Glutamatergic neuron (in vitro differentiated cells): Measurements from ENCODE around the gene FAM114A1. TPM values are rescaled to one million over a fixed set of nuclear protein-coding genes. Genes with fewer than 3 reads are reported as not detected.

Experiments
- DNase-seq: peaks from one replicate; pipeline ENCODE4 v3.0.0; 2022
- H3K27ac Mint-ChIP-seq: one replicate; pipeline ENCODE4 v1.8.0; 2020; ENCODE audit warnings: mild to moderate bottlenecking, mixed read lengths, inconsistent platforms; ENCODE audit not compliant: unreplicated experiment
- H3K27me3 Mint-ChIP-seq: one replicate; pipeline ENCODE4 v1.8.0; 2020; ENCODE audit warnings: mild to moderate bottlenecking, moderate library complexity, mixed read lengths, inconsistent platforms; ENCODE audit not compliant: unreplicated experiment
- H3K36me3 Mint-ChIP-seq: one replicate; pipeline ENCODE4 v1.8.0; 2020; ENCODE audit warnings: mild to moderate bottlenecking, mixed read lengths, inconsistent platforms; ENCODE audit not compliant: unreplicated experiment
- H3K4me1 Mint-ChIP-seq: one replicate; pipeline ENCODE4 v1.8.0; 2020; ENCODE audit warnings: mild to moderate bottlenecking, low read depth, mixed read lengths, inconsistent platforms; ENCODE audit not compliant: unreplicated experiment
- H3K4me3 Mint-ChIP-seq: one replicate; pipeline ENCODE4 v1.8.0; 2020; ENCODE audit warnings: mild to moderate bottlenecking, mixed read lengths, inconsistent platforms; ENCODE audit not compliant: unreplicated experiment
- H3K9me3 Mint-ChIP-seq: one replicate; pipeline ENCODE4 v1.8.0; 2020; ENCODE audit warnings: mild to moderate bottlenecking, moderate library complexity, mixed read lengths, inconsistent platforms; ENCODE audit not compliant: unreplicated experiment
- total RNA-seq: library from RNA; stranded (reverse); fragmentation: NEBNext Ultra II Directional; extraction: Animal tissue kit (Norgen Biotek cat#: 25700); gene quantifications from one replicate; pipeline ENCODE4 v1.2.1, GENCODE V29; 2021; ENCODE audit not compliant: unreplicated experiment
- TF ChIP-seq, protein P1 (sequence below): fragments of 200-600 bp; sonication (generic); IDR thresholded peaks from one replicate; pipeline ENCODE4 v1.5.0; 2021; ENCODE audit not compliant: partially characterized antibody, unreplicated experiment

The FAM114A1 gene
- total RNA-seq, 1 donor from 2014 or later, result 1.0 TPM

DNA sequence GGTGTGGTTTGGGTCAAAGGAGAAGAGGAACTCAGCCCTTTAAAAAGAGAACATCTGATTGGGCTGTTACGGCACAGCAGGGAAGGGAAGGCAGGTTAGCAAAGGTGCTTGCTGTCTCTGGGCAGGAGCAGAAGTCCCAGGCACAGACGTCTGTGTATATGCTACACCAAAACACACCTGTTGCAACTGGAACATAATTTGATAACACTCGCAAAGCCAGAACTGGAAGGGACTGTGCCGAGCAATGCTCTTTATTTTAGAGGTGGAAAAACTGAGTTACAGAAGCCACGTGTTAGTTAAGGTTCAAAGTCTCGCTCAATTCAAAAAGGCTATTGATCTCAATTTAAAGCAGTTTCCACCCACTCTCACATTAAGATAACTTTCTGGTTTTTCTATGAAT is 2.2 kb upstream of the FAM114A1 start:
- Mint-ChIP-seq H3K27me3 (peaks cover 15% of the 10 kb centered on the region), H3K36me3 (peaks cover 6% of the 10 kb centered on the region), H3K9me3 (peaks cover 3% of the 10 kb centered on the region), H3K4me1 (no peaks in the 10 kb centered on the region), H3K27ac (no peak overlapping the region), H3K4me3 (no peak overlapping the region)
- TF ChIP-seq, protein P1, sequence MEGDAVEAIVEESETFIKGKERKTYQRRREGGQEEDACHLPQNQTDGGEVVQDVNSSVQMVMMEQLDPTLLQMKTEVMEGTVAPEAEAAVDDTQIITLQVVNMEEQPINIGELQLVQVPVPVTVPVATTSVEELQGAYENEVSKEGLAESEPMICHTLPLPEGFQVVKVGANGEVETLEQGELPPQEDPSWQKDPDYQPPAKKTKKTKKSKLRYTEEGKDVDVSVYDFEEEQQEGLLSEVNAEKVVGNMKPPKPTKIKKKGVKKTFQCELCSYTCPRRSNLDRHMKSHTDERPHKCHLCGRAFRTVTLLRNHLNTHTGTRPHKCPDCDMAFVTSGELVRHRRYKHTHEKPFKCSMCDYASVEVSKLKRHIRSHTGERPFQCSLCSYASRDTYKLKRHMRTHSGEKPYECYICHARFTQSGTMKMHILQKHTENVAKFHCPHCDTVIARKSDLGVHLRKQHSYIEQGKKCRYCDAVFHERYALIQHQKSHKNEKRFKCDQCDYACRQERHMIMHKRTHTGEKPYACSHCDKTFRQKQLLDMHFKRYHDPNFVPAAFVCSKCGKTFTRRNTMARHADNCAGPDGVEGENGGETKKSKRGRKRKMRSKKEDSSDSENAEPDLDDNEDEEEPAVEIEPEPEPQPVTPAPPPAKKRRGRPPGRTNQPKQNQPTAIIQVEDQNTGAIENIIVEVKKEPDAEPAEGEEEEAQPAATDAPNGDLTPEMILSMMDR, result no peak
- no peak for DNase-seq

DNA sequence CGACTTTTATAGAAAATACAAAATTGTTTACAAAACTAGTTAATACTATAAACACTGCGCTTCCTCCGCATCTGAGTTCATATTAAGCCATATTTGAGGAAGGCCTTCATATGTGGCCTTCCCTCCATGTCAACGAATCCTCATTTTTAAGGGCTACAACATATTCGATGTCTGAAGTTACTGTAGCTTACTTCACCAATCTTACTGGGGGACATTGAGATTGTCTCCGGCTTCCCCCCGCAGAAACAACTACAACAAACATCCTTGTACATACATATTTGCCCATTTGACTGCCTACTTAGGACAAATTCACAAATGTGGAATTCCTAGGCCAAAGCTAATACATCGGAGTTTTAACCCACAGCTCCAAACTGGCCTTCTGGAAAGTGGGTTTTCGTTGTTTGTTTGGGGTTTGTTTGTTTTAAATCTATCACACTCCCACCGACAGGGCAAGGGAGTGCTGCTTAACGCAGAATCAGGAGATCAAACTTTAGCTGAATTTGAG is 581 bp upstream of the FAM114A1 start:
- H3K4me1 Mint-ChIP-seq, result no peaks in the 10 kb centered on the region
- TF ChIP-seq, protein P1, result no peak
- no peak overlapping the region for H3K27ac Mint-ChIP-seq
- H3K36me3 Mint-ChIP-seq, result peaks cover 6% of the 10 kb centered on the region
- H3K27me3 Mint-ChIP-seq, result peaks cover 11% of the 10 kb centered on the region
- peak overlapping the region; percentile 88 for H3K4me3 Mint-ChIP-seq
- DNase-seq, result no peak
- peaks cover 3% of the 10 kb centered on the region for H3K9me3 Mint-ChIP-seq

DNA sequence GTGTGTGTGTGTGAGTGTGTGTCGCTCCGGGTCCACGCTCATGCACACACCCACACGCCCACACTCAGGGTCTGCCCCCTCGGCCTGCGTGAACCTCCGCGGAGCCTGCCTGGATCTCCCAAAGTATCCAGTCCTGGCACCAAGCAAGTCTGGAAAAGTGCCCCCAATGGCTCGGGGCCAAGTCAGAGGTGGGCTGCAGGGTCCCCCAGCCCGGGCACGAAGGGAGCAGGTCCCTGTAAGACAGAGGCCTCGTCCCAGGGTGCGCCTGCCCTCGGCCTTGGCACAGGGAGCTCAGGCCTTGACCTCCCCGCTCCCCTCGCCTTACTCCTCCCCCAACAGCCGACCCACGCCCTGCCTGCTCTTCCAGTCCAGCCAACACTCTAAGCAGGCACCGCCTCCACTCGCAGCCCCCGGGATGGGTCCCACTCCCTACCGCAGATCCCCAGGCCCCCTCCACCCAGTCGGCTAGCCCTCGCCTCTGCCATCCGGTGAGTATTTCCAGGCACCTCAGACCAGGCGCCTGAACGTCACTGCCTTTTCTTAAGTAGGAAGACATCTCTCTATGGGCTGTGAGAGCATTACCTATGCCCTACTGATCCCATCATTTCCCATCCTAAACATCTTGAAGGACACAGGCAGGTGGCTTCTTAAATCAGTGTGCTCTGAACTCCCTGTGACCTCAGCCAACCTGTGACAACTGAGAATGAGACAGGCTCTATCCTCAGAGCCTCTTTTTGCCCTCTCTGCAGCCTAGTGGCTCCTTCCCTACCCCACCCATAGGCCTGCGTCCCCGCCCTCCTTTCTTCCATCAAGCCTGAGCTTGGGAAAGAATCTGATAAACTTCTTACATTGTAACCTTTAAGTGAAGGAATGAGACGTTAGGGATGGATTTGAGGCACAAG is 704 bp downstream of the FAM114A1 start:
- Mint-ChIP-seq H3K36me3 (no peaks in the 10 kb centered on the region), H3K4me3 (peak overlapping the region; percentile 63), H3K9me3 (peaks cover under 1% of the 10 kb centered on the region), H3K27ac (no peak overlapping the region), H3K27me3 (peaks cover 11% of the 10 kb centered on the region), H3K4me1 (peaks cover under 1% of the 10 kb centered on the region)
- no peak for DNase-seq
- TF ChIP-seq, protein P1, result no peak

DNA sequence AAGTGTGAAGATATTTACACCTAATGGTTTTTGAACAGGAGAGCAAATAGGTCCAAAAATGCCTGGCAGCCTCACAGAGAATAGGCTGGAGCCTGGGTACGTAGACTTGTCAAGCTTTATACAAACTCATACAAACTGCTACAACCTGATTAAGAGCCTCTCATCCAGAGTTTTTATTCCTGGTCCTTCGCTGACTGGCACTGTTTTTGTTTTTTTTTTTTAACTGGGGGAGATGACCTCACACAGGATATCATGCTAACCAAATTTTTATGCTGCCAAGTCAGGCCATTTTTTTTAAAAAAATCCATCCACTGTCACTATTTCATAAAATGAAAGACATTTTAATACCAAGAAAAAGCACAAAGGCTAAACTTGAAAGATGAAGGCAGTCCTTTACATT is 1.9 kb downstream of the FAM114A1 start:
- no peak for DNase-seq
- H3K36me3 Mint-ChIP-seq, result no peaks in the 10 kb centered on the region
- peaks cover 6% of the 10 kb centered on the region for H3K4me1 Mint-ChIP-seq
- H3K9me3 Mint-ChIP-seq, result no peaks in the 10 kb centered on the region
- H3K27ac Mint-ChIP-seq, result no peak overlapping the region
- H3K27me3 Mint-ChIP-seq, result peaks cover 11% of the 10 kb centered on the region
- H3K4me3 Mint-ChIP-seq, result no peak overlapping the region
- TF ChIP-seq, protein P1, result no peak
